GM19023 (cell line): ENCODE results near the gene CCDC28A.
"Not testable (repeated sequence)": the region's sequence is repeated elsewhere in the genome, so short reads cannot be mapped to it uniquely, and the experiment has no call there.

Experiments used
- ATAC-seq: cut with Tn5 transposase; IDR thresholded peaks from one replicate; pipeline ENCODE4 v1.9.1; 2021; ENCODE audit warnings: mild to moderate bottlenecking, moderate library complexity; ENCODE audit not compliant: unreplicated experiment

Gene CCDC28A

DNA sequence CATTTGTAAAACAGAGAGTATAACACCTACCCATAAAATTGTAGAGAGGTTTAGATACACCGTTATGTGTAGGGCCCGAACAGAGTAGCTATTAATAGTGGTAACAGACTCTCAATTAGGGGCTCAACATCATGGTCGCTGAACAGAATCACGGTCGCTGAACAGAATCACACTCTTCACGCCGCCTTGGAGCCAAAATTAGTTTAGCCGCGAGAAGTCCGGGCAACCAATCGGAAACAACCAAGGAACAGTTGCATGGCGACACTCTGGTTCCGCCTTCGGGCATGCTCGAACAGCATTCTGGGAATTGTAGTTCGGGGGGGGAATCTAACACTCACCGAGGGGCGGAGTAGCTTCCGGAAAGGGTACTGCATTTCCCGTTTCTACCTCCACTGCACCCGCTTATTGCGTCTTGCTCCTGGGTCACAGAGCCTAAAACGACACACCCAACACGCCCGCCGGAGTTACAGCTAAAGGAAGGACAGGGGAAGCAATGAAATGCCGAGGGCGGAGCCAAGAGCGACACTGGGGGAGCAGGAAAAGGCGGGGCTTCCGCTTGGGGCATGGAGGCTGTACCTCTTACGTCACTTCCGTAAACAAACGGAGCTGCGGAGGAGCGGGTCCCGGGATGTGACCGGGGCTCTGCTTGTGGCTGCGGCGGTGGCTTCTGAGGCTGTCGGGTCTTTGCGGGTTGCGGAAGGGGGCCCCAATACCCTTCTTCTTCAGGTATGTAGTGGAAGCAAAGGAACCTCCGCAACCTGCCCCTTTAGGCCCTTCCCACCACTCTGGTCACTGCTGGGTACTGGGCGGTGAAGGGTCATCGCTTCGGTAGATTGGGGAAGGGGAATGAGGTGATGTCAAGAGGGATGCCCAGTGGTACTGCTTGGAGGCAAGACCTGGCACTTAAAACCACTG is at the start of gene CCDC28A:
TSS of gene CCDC28A (plus strand) at position 593 of the 915 bp plus-strand sequence. CDS start 2,352 bp downstream, outside the sequence.
- peak; percentile 97 for ATAC-seq

DNA sequence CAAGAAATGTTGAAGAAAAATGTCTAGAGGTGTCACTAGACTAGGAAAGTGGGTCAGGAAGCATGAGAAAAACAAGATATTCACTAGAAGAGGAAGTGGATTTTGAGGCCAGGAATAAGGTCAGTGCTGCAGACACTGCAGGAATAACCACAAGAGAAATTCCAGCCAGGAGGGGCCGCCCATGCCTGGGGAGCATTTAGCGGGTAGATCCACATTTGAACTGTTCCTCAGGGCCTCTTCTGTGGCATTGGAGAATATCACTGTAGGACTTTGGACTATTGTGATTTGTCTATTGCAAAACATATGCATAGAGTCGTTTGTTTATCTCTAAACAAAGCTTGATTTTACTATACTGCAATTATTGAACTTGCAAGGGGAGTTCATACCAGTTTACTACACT is 49.6 kb upstream of the CCDC28A start:
- no peak for ATAC-seq

- no peak for ATAC-seq
Measured at GRCh38 chr6:138726066-138726756, 47.4 kb upstream of the CCDC28A start.

- no peak for ATAC-seq
Measured at GRCh38 chr6:138726757-138727097, 46.8 kb upstream of the CCDC28A start.

GRCh38 chr6:138727182-138727581 is 46.4 kb upstream of the CCDC28A start:
- ATAC-seq: no peak

GRCh38 chr6:138728662-138729061 is 44.9 kb upstream of the CCDC28A start:
- ATAC-seq: no peak

DNA sequence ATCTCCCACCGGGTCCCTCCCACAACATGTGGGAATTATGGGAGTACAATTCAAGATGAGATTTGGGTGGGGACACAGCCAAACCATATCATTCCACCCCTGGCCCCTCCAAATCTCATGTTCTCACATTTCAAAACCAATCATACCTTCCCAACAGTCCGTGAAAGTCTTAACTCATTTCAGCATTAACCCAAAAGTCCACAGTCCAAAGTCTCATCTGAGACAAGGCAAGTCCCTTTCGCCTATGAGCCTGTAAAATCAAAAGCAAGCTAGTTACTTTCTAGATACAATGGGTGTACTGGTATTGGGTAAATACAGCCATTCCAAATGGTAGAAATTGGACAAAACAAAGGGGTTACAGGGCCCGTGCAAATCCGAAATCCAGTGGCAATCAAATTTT is 43.5 kb upstream of the CCDC28A start:
- not testable (repeated sequence) for ATAC-seq

- no peak for ATAC-seq
Measured at GRCh38 chr6:138734585-138734984, 39.0 kb upstream of the CCDC28A start.

DNA sequence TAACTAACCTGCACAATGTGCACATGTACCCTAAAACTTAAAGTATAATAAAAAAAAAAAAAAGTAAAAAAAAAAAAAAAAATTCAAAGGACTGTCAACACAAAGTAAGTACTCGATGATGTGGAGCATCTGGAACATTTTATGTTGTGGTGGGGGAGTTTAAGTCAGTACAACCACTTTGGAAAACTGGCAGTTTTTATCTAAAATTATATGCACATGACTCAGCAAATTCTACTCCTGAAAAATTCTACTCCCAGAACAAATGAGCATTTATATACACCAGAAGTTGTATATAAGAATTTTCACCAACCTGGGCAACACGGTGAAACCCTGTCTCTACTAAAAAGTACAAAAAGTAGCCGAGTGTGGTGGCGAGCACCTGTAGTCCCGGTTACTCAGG is 36.9 kb upstream of the CCDC28A start:
- no peak for ATAC-seq

GRCh38 chr6:138752017-138752416 is 21.6 kb upstream of the CCDC28A start:
- ATAC-seq: no peak

- ATAC-seq: no peak
Measured at GRCh38 chr6:138757136-138757535, 16.4 kb upstream of the CCDC28A start.

DNA sequence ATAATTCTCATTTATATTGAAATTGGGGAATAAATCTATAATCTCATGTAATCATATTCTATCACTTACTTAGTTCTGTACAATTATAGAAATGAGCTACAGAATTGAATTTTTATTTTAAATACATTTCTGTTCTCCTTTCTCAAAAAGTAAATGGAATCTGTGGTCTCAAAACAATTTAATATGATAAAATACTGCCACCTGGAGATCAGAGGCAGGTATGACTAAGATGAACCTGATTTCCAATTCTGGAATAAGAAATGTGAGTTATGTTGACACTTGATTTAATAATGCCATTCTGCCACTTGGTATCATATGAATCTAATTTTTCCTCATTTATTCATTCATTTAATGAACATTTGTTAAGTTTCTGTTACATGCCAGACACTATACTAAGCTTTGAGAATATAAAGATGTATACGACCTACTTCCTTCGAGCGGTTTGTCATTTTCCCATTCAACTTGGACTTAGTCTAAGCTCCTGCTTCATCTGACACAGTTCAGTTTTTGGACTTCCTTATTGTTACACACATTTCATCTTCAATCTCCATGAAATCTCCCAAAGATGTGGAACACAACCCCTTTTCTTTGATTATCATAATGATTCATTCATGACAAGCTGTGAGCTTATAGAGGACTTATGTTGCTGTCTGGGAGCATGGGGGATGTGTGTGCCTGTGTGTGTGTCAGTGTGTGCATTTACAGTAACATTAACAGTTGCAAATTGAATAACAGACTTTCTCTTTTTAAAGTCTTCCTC is 7.5 kb upstream of the CCDC28A start:
- ATAC-seq: no peak

DNA sequence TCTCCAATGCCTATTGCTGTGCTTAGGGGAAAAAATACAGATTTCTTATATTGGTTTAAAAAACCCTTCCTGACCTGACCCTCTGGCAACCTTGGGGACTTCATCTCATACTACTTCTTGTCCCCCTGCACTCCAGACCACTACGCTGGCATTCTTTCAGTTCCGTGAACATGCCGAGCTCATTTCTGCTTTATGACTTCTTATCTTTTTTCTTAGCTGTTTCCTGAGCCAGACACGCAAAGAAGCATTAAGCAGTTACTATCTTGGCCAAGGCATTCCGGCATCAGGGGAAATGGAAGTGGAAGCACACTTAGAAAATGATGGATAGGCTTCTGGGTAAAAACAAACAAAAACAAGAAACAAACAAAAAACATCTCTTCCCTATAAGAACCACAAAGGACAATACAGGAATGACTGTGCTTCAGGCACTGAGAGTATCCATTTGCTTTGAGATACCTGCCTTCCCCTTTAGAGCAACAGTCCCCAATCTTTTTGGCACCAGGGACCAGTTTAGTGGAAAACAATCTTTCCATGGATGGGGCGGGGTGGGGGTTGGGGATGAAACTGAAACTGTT is 4.4 kb upstream of the CCDC28A start:
- ATAC-seq: no peak

- no peak for ATAC-seq
Measured at GRCh38 chr6:138772596-138773176, 883 bp upstream of the CCDC28A start.

DNA sequence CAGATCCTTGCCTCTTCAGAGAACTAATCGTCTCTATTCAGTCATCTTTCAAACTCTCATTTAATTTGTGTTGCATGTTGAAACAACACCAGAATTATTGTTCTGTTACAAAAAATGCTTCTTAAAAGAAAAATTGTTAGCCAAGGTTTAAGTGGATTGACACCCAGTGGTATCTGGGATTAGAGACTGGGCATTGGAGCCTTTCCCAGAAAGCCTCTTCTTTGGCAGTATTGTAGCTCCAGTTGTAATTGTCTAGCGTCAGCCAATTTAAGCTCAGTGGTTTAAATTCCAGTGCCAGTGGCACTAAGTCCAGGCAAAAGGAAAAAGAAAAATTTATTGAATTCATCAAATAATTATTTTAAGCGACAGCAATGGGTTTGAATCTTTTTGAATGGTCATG is 801 bp downstream of the CCDC28A start:
- no peak for ATAC-seq

- no peak for ATAC-seq
Measured at GRCh38 chr6:138776659-138777058, 3.1 kb downstream of the CCDC28A start.

- no peak for ATAC-seq
Measured at GRCh38 chr6:138778331-138778730, 4.8 kb downstream of the CCDC28A start.

DNA sequence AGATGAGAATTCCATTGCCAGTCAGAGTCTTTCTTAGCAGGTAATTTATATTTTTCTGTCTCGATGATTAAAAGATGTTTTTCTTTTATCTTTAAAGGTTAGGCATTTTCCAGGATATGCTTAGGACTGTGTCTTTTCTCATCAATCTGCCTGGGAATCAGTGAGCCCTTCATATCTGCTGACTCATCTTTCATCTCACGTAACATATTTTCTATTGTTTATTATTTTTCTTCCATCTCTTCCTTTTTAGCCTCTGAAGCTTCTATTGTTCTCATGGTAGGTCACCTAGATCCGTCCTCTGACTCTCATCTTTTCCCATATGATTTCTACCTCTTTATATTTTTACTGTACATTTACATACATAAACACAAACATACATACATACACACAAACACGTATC is 8.7 kb downstream of the CCDC28A start:
- no peak for ATAC-seq

DNA sequence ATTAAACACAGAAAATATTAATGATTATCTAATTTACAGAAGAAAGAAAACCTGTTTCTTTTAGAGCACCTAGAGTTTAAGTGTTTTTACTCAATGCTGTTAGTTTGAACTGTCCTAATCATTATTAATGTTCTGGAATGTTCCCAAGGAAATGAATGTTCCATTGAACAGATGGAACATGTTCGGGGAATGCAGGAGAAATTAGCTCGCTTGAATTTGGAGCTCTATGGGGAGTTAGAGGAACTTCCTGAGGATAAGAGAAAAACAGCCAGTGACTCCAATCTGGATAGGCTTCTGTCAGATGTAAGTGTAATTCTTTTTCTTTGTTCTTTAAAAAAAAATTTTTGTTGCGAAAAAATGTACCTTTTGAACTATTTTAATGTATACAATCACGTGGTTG is 11.5 kb downstream of the CCDC28A start:
- ATAC-seq: no peak

DNA sequence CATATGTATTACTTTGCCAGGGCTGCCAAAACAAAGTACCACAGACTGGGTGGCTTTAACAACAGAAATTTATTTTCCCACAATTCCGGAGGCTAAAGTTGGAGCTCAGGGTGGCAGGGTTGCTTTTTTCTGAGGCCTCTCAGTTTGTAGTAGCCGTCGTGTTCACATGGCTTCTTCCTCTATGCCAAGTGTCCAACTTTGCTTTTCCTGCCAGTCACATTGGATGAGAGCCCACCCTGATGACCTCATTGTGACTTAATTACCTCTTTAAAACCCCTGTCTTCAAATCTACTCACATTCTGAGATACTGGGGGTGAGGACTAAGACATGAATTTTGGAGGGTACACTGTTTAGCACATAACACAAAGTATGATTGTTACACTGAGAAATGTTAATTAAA is 12.4 kb downstream of the CCDC28A start:
- no peak for ATAC-seq

DNA sequence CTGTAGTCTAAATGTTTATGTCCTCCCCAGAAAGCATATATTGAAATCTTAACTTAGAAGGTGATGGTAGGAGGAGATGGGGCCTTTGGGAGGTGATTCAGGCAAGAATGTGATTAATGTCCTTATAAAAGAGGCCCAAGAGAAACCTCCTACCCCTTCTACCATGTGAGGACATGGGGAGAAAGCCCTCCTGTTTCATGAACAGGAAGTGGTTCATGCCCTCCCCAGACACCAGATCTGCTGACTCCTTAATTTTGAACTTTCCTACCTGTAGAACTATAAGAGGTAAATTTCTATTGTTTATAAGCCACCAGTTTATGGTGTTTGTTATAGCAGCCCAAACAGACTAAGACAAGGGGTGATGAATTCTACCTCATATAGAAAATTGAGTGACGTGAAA is 13.6 kb downstream of the CCDC28A start:
- ATAC-seq: no peak
